NB4 (cell line): ENCODE data around the gene FBXO15.

Experiments used
- MYC ChIP-seq: IDR thresholded peaks from 2 replicates; pipeline ENCODE4 v1.6.1; 2011; ENCODE audit warnings: low read depth, low read length
- POLR2A ChIP-seq: IDR thresholded peaks from 2 replicates; pipeline ENCODE4 v1.6.1; 2011; ENCODE audit warnings: mild to moderate bottlenecking; ENCODE audit not compliant: insufficient read length; ENCODE audit errors: extremely low read depth
- TF ChIP-seq, protein P1 (sequence below): IDR thresholded peaks from one replicate; pipeline ENCODE4 v1.5.1; 2012; ENCODE audit warnings: low read depth, low read length
- TF ChIP-seq, protein P2 (sequence below): IDR thresholded peaks from 2 replicates; pipeline ENCODE4 v1.6.1; 2011; ENCODE audit warnings: low read depth, low read length

DNA sequence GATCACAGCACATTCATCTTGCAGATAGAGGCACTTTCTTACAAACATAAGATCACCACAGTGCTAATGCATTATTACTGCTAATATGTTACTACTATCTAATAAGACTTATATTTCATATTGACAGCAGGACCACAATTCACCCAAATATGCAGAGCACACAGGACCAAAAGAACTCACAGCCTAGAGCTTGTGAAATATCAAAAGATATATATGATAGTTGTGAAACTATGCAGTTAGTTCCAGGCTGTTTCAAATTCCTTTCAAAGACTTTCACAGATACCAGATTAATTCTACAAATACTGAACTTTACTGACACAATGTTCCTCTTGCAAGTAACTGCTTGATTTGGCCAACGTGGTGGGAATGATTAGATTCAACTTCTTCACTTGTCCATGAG lies 23.0 kb downstream of the FBXO15 start:
- no peak for TF ChIP-seq MYC
- TF ChIP-seq, protein P1, sequence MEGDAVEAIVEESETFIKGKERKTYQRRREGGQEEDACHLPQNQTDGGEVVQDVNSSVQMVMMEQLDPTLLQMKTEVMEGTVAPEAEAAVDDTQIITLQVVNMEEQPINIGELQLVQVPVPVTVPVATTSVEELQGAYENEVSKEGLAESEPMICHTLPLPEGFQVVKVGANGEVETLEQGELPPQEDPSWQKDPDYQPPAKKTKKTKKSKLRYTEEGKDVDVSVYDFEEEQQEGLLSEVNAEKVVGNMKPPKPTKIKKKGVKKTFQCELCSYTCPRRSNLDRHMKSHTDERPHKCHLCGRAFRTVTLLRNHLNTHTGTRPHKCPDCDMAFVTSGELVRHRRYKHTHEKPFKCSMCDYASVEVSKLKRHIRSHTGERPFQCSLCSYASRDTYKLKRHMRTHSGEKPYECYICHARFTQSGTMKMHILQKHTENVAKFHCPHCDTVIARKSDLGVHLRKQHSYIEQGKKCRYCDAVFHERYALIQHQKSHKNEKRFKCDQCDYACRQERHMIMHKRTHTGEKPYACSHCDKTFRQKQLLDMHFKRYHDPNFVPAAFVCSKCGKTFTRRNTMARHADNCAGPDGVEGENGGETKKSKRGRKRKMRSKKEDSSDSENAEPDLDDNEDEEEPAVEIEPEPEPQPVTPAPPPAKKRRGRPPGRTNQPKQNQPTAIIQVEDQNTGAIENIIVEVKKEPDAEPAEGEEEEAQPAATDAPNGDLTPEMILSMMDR: no peak
- TF ChIP-seq, protein P2, sequence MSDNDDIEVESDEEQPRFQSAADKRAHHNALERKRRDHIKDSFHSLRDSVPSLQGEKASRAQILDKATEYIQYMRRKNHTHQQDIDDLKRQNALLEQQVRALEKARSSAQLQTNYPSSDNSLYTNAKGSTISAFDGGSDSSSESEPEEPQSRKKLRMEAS: no peak
- no peak for TF ChIP-seq POLR2A
